HG03457 (cell line): ENCODE data around the gene TRIM52.
"Not testable (repeated sequence)": the region's sequence is repeated elsewhere in the genome, so short reads cannot be mapped to it uniquely, and the experiment has no call there.

Experiments
- ATAC-seq: cut with Tn5 transposase; IDR thresholded peaks from one replicate; pipeline ENCODE4 v1.9.1; 2021; ENCODE audit warnings: moderate number of reproducible peaks; ENCODE audit not compliant: unreplicated experiment

The TRIM52 gene

GRCh38 chr5:181215997-181216989 is 44.6 kb downstream of the TRIM52 start:
- ATAC-seq, result no peak

- ATAC-seq, result not testable (repeated sequence)
Measured at GRCh38 chr5:181214249-181214648, 46.7 kb downstream of the TRIM52 start.

- no peak for ATAC-seq
Measured at GRCh38 chr5:181212934-181213333, 48.0 kb downstream of the TRIM52 start.

GRCh38 chr5:181212080-181212479 is 48.9 kb downstream of the TRIM52 start:
- no peak for ATAC-seq

GRCh38 chr5:181211208-181211607 is 49.7 kb downstream of the TRIM52 start:
- no peak for ATAC-seq

- not testable (repeated sequence) for ATAC-seq
Measured at GRCh38 chr5:181210698-181211097, 50.2 kb downstream of the TRIM52 start.

- ATAC-seq, result not testable (repeated sequence)
Measured at GRCh38 chr5:181210148-181210547, 50.8 kb downstream of the TRIM52 start.

- not testable (repeated sequence) for ATAC-seq
Measured at GRCh38 chr5:181209006-181209405, 51.9 kb downstream of the TRIM52 start.

GRCh38 chr5:181207960-181208253 is 53.0 kb downstream of the TRIM52 start:
- ATAC-seq, result no peak

GRCh38 chr5:181207214-181207959 is 53.6 kb downstream of the TRIM52 start:
- peak; percentile 23 for ATAC-seq

GRCh38 chr5:181205761-181206649 is 54.9 kb downstream of the TRIM52 start:
- ATAC-seq, result no peak
